Suppressor macrophage treated with lipopolysaccharide for 1 hour (primary cell): ENCODE results near the gene TCF4.

Experiments used
- DNase-seq, 3 donors: peaks; one replicate each; pipeline ENCODE4 v3.0.0-alpha.2; 2020 to 2022

The TCF4 gene

GRCh38 chr18:55219059-55219458 is 368.9 kb downstream of the TCF4 start:
- DNase-seq = no peak

GRCh38 chr18:55214969-55215368 is 373.0 kb downstream of the TCF4 start:
- no peak for DNase-seq

- no peak for DNase-seq
These were observed 373.5 kb downstream of the TCF4 start for GRCh38 chr18:55214534-55214933.

- no peak for DNase-seq
These were observed 374.4 kb downstream of the TCF4 start for GRCh38 chr18:55213586-55213985.

GRCh38 chr18:55206927-55207326 is 381.1 kb downstream of the TCF4 start:
- no peak for DNase-seq

GRCh38 chr18:55202232-55202917 is 385.6 kb downstream of the TCF4 start:
- no peak for DNase-seq

- no peak for DNase-seq
These were observed 388.6 kb downstream of the TCF4 start for GRCh38 chr18:55199291-55199963.

GRCh38 chr18:55195863-55196262 is 392.1 kb downstream of the TCF4 start:
- DNase-seq = no peak

- no peak for DNase-seq
These were observed 398.0 kb downstream of the TCF4 start for GRCh38 chr18:55189972-55190371.

GRCh38 chr18:55186588-55186987 is 401.4 kb downstream of the TCF4 start:
- no peak for DNase-seq

GRCh38 chr18:55185391-55185790 is 402.6 kb downstream of the TCF4 start:
- DNase-seq = no peak

GRCh38 chr18:55179835-55180234 is 408.2 kb downstream of the TCF4 start:
- no peak for DNase-seq

- no peak for DNase-seq
These were observed 408.6 kb downstream of the TCF4 start for GRCh38 chr18:55179425-55179824.

GRCh38 chr18:55173291-55173690 is 414.7 kb downstream of the TCF4 start:
- no peak for DNase-seq
